Stomach (tissue), 9 donors: ENCODE measurements around the gene CD86. TPM values are rescaled to one million over a fixed set of nuclear protein-coding genes. Genes with fewer than 3 reads are reported as not detected.

Experiments
- DNase-seq, 2 donors: peaks; one replicate each; pipeline versions ENCODE4 v3.0.0 to v3.0.0-alpha.2; 2013 to 2019
- H3K27ac ChIP-seq, 5 donors: fragments of 200-600 bp in 4 of 5; sonication (generic) in 4 of 5; one replicate each; pipeline ENCODE4 v1.5.1; 2013 to 2019; ENCODE audit warnings: mild to moderate bottlenecking in 1 of 5, moderate library complexity in 1 of 5
- H3K27me3 ChIP-seq, 3 donors: fragments of 200-600 bp; sonication (generic); one replicate each; pipeline ENCODE4 v1.5.1; 2017 to 2019; ENCODE audit warnings: mixed run types in 1 of 3
- H3K36me3 ChIP-seq, 4 donors: fragments of 200-600 bp; sonication (generic); 1 replicate in 3 of 4; 2 replicates in 1 of 4; pipeline ENCODE4 v1.5.1; 2016 to 2019
- H3K4me1 ChIP-seq, 4 donors: fragments of 200-600 bp; sonication (generic); one replicate each; pipeline ENCODE4 v1.5.1; 2016 to 2019
- H3K4me3 ChIP-seq, 4 donors: fragments of 200-600 bp; sonication (generic) in 3 of 4; one replicate each; pipeline ENCODE4 v1.5.1; 2016 to 2019; ENCODE audit warnings: mild to moderate bottlenecking in 1 of 4
- H3K9me3 ChIP-seq, 4 donors: fragments of 200-600 bp; sonication (generic); one replicate each; pipeline ENCODE4 v1.5.1; 2016 to 2019
- EP300 ChIP-seq: sonication (generic); formaldehyde crosslinking; IDR thresholded peaks from one replicate; pipeline ENCODE4 v1.6.1; 2017; ENCODE audit warnings: antibody characterized with exemption
- POLR2A ChIP-seq, 4 donors: fragments of 450-650 bp; IDR thresholded peaks; one replicate each; pipeline ENCODE4 v1.6.1; 2016; ENCODE audit warnings: antibody characterized with exemption in 4 of 4, control low read depth in 2 of 4, mild to moderate bottlenecking in 1 of 4, moderate library complexity in 1 of 4
- POLR2AphosphoS5 ChIP-seq, 3 donors: sonication (generic); formaldehyde crosslinking; IDR thresholded peaks; one replicate each; pipeline ENCODE4 v1.6.1; 2016; ENCODE audit warnings: antibody characterized with exemption in 3 of 3
- WGBS, 5 donors: extraction: QIAGEN DNeasy Blood & Tissue Kit in 3 of 5; methylation state at CpG; one replicate each; pipeline versions ENCODE4 v1.1.5 to v1.1.7; 2013 to 2018; 5-methylcytosine and 5-hydroxymethylcytosine counted together
- intact Hi-C: fragments of 100-400 bp; cut with DNase I; formaldehyde crosslinking; loops from one replicate; pipeline ENCODE4 v1.15.1; 2023; ENCODE audit warnings: low total_unique reads
- polyA plus RNA-seq, 3 donors: library from polyadenylated mRNA; stranded (reverse); fragments of 200-250 nt; gene quantifications; one replicate each; pipeline ENCODE4 v1.2.3, GENCODE V29; 2013
- total RNA-seq, 5 donors: library from RNA; depleted of rRNA; stranded (reverse); fragments of >200 nt; gene quantifications; one replicate each; pipeline versions ENCODE4 v1.1.0 to v1.2.3, GENCODE V29; 2014 to 2016
- TF ChIP-seq, protein P1 (sequence below), 7 experiments: fragments of 450-650 bp in 4 of 7; fragments of 200-600 bp in 3 of 7; sonication (generic) in 3 of 7; IDR thresholded peaks; one replicate each; pipeline ENCODE4 v1.5.1; 2016 to 2019; ENCODE audit warnings: antibody characterized with exemption in 7 of 7, control low read depth in 2 of 7, mild to moderate bottlenecking in 1 of 7
- donor health status: healthy with polysubstance abuse.
- donor health status: Bipolar disorder and iron deficiency.
- donor health status: healthy.

CD86 gene
- total and polyA plus RNA-seq, 8 donors = 0.29 to 16.9 (median 3.1) TPM; not detected in 1

DNA sequence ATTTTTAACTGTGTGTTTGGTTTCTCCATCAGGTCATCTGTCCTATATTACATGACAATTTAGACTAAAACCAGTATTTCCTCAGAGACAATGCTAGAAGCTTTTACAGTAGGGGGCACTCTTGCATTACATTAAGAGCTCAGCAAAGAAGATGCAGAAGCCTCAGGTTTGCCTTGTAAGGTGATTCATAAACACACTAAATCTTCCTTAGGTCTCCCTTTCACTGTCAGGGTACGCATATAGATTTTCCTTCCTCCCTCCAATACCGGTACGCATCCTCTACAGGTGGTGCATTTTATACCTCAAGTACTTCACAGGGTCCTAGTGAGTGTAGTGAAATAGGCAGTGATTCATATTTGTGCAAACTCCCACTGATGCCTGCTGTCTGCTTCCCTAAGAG is 46.5 kb downstream of the CD86 start:
- intact Hi-C loops = no loop called here

DNA sequence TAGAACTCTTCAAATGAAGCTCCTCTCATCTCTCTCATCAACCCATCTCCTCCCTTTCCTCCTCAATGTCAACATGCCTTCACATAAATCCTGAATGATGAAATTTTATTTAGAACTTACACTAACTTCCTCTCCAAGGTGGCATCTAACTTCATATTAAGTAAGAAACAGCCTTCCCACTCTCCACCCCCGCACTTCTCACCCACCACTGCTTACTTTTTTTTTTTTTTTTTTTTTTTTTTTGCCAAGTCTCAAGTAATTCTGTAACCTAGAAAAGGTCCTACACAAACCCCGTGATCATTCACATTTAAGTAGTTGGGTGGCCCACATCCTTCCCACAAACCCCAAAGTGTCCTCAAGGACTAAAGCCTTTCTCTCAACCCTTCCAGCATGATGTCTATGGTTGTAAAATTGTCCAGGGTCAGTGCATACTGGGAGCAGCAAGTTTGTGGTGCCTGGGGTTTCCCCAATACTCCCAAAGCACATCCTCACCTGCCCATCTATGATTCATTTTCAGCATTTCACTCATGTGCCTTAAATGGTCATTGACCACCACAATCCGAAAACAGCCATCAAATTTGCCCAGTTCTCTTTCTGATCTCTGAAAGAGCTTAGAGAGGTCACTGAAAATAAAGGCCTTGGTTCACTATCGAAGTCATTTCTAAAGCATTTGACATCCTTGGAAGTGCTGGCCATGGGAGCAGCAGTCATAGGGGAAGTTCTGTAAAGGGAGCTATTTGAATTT is 47.2 kb downstream of the CD86 start:
- Histone ChIP-seq H3K9me3 (no peaks in the 10 kb centered on the region), H3K4me1 (no peaks in the 10 kb centered on the region), H3K36me3 (no peaks in the 10 kb centered on the region), H3K27me3 (peaks cover 0 to 6% (median 0%) of the 10 kb centered on the region in 3 donors), H3K27ac (no peak overlapping the region), H3K4me3 (no peak overlapping the region)
- TF ChIP-seq POLR2A (IDR thresholded peaks at IDR 0.05) (no peak), EP300 (no peak)
- DNase-seq = no peak
- intact Hi-C loops = no loop called here
- 74 to 84% (median 77%) methylated on average over 4 of the region's 4 CpGs for WGBS, 5 donors

More for the DNA sequence above, 46.5 kb downstream of the CD86 start:
- no peak for TF ChIP-seq POLR2AphosphoS5 (IDR thresholded peaks at IDR 0.05)
- no peak for TF ChIP-seq EP300
- TF ChIP-seq, protein P1, sequence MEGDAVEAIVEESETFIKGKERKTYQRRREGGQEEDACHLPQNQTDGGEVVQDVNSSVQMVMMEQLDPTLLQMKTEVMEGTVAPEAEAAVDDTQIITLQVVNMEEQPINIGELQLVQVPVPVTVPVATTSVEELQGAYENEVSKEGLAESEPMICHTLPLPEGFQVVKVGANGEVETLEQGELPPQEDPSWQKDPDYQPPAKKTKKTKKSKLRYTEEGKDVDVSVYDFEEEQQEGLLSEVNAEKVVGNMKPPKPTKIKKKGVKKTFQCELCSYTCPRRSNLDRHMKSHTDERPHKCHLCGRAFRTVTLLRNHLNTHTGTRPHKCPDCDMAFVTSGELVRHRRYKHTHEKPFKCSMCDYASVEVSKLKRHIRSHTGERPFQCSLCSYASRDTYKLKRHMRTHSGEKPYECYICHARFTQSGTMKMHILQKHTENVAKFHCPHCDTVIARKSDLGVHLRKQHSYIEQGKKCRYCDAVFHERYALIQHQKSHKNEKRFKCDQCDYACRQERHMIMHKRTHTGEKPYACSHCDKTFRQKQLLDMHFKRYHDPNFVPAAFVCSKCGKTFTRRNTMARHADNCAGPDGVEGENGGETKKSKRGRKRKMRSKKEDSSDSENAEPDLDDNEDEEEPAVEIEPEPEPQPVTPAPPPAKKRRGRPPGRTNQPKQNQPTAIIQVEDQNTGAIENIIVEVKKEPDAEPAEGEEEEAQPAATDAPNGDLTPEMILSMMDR (IDR thresholded peaks at IDR 0.05) = peak in 3 of 7 experiments; percentile 32 to 44 (median 41)
- TF ChIP-seq POLR2A (IDR thresholded peaks at IDR 0.05) = no peak
- DNase-seq = peak in 1 of 2 donors; percentile 82
- H3K27me3 ChIP-seq = peaks cover 0 to 8% (median 0%) of the 10 kb centered on the region in 3 donors
- H3K9me3 ChIP-seq = no peaks in the 10 kb centered on the region
- WGBS, 5 donors = 18 to 33% (median 28%) methylated on average over 3 of the region's 3 CpGs
- H3K36me3 ChIP-seq = no peaks in the 10 kb centered on the region
- no peak overlapping the region for H3K4me3 ChIP-seq
- H3K27ac ChIP-seq = no peak overlapping the region
- no peaks in the 10 kb centered on the region for H3K4me1 ChIP-seq

DNA sequence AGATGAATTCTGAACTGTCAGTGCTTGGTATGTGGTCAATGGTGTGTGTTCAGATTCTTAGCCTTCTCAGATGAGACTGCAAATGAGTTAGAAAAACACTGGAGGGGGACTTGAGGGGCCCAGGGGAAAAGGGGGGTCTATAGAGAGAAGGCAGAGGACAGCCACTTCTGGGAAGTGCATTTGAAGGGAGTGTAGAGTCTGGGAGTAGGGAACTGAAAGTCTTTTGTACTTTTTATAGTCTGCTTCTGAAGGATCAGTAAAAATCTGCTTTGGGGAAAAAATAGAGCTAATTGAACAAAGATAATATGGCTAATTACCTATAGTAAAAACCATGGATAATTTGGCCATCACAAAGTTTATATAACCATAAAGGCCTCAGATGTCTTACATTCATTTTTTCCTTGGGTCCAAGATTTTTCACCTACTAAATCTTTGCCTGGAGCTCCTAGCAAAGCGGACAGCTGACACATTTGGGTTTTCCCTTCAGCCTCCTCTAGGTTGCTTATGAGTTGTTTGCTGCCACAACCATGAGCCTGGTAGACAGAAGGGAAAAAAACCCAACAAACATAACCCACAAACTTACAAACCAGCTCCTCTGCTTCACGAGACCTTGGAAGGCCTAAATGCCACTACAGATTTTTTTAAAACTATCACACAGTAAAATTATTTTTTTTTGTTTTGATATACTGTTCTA is 48.8 kb downstream of the CD86 start:
- no peaks in the 10 kb centered on the region for H3K4me1 ChIP-seq
- no peaks in the 10 kb centered on the region for H3K36me3 ChIP-seq
- no peaks in the 10 kb centered on the region for H3K9me3 ChIP-seq
- 78 to 91% (median 85%) methylated on average over 2 of the region's 2 CpGs for WGBS, 5 donors
- intact Hi-C loops = no loop called here
- no peaks in the 10 kb centered on the region for H3K27me3 ChIP-seq
- TF ChIP-seq POLR2AphosphoS5 (IDR thresholded peaks at IDR 0.05) = no peak
- no peak for TF ChIP-seq POLR2A (IDR thresholded peaks at IDR 0.05)
- TF ChIP-seq EP300 = no peak
- TF ChIP-seq, protein P1 (IDR thresholded peaks at IDR 0.05) = no peak
- H3K4me3 ChIP-seq = no peak overlapping the region
- no peak overlapping the region for H3K27ac ChIP-seq
- no peak for DNase-seq

DNA sequence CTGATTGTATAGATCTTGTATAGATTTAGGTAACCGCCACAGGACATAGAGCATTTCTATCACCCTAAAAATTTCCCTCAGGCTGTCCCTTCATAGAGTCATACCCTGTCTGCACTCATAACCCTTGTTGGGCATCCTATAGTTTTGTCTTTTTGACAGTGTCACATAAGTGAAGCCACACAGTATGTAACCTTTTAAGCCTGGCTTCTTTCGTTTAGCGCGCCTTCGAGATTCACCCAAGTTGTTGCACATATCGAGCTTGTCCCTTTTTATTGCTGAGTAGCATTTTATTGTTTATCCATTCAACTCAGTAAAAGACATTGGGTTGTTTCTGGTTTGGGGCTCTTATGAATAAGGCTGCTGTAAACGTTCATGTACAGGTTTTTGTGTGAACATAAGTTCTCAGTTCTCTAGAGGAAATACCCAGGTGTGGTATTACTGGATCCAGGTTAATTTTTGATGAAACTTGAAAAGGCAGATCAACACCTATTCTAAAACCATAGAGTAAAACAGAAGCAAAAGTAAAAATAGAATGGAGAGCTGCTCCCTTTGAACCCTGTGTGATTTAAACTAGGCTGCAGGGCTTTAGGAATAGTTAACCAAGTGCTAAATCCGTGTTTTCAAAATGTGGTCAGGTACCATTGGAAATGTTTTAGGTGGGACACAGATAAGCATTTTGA is 49.5 kb downstream of the CD86 start:
- H3K9me3 ChIP-seq = no peaks in the 10 kb centered on the region
- no peaks in the 10 kb centered on the region for H3K36me3 ChIP-seq
- TF ChIP-seq EP300 (no peak), POLR2AphosphoS5 (IDR thresholded peaks at IDR 0.05) (no peak), POLR2A (IDR thresholded peaks at IDR 0.05) (no peak)
- TF ChIP-seq, protein P1 (IDR thresholded peaks at IDR 0.05) = no peak
- no peak for DNase-seq
- intact Hi-C loops = no loop called here
- H3K4me1 ChIP-seq = no peaks in the 10 kb centered on the region
- no peaks in the 10 kb centered on the region for H3K27me3 ChIP-seq
- H3K27ac ChIP-seq = no peak overlapping the region
- H3K4me3 ChIP-seq = no peak overlapping the region
- 80 to 83% (median 80%) methylated on average over 8 of the region's 8 CpGs for WGBS, 5 donors
